Mucosa of descending colon (tissue), 3 donors: ENCODE data around the gene NXPH3. TPM values are rescaled to one million over a fixed set of nuclear protein-coding genes. Genes with fewer than 3 reads are reported as not detected.

Source experiments
- ATAC-seq: fragments of 200-7000 bp; cut with Tn5 transposase; one replicate; pipeline ENCODE4 v1.9.1; 2020; ENCODE audit warnings: mild to moderate bottlenecking, moderate library complexity
- DNase-seq, 3 donors: peaks; one replicate each; pipeline ENCODE4 v3.0.0-alpha.2; 2020
- H3K36me3 ChIP-seq: fragments of 200-600 bp; one replicate; pipeline ENCODE4 v1.8.0; 2021; ENCODE audit warnings: low read depth, mild to moderate bottlenecking
- H3K4me1 ChIP-seq: fragments of 200-600 bp; one replicate; pipeline ENCODE4 v1.8.0; 2021; ENCODE audit warnings: low read depth, mild to moderate bottlenecking
- H3K4me3 ChIP-seq: fragments of 200-600 bp; one replicate; pipeline ENCODE4 v1.8.0; 2021; ENCODE audit warnings: mild to moderate bottlenecking
- H3K9me3 ChIP-seq: fragments of 200-600 bp; one replicate; pipeline ENCODE4 v1.8.0; 2021; ENCODE audit warnings: mild to moderate bottlenecking
- intact Hi-C, 2 donors: fragments of 100-400 bp; cut with DNase I in 1 of 2; cut with micrococcal nuclease in 1 of 2; formaldehyde crosslinking; loops; one replicate each; pipeline versions ENCODE4 v1.11.0 to v1.11.1; 2022; cut with DNase I, micrococcal nuclease
- total RNA-seq, 3 donors: library from RNA; stranded (reverse); fragmentation: NEBNext Ultra II Directional in 2 of 3; extraction: Animal tissue kit (Norgen Biotek cat#: 25700) in 2 of 3; gene quantifications; one replicate each; pipeline versions ENCODE4 v1.2.1 to v1.2.4, GENCODE V29; 2021 to 2023
- TF ChIP-seq, protein P1 (sequence below): fragments of 200-600 bp; IDR thresholded peaks from one replicate; pipeline ENCODE4 v1.8.0; 2022; ENCODE audit warnings: antibody characterized with exemption, mild to moderate bottlenecking
- donor health status: DM: no; HTN: no; CAD: no; lungs with moderate emphysema.
- donor health status: DM: no; HTN: no; CAD: no.
- donor health status: DM: no; HTN: yes; CAD: no.

NXPH3 gene
- total RNA-seq, 3 donors from 2014 or later: 0.93 to 19.9 (median 2.3) TPM

- ATAC-seq: peak; percentile 91
- Histone ChIP-seq H3K4me1 (no peaks in the 10 kb centered on the region), H3K36me3 (no peaks in the 10 kb centered on the region), H3K4me3 (no peak overlapping the region), H3K9me3 (no peaks in the 10 kb centered on the region)
- peak; percentile 75 to 86 (median 79) for DNase-seq
- TF ChIP-seq, protein P1, sequence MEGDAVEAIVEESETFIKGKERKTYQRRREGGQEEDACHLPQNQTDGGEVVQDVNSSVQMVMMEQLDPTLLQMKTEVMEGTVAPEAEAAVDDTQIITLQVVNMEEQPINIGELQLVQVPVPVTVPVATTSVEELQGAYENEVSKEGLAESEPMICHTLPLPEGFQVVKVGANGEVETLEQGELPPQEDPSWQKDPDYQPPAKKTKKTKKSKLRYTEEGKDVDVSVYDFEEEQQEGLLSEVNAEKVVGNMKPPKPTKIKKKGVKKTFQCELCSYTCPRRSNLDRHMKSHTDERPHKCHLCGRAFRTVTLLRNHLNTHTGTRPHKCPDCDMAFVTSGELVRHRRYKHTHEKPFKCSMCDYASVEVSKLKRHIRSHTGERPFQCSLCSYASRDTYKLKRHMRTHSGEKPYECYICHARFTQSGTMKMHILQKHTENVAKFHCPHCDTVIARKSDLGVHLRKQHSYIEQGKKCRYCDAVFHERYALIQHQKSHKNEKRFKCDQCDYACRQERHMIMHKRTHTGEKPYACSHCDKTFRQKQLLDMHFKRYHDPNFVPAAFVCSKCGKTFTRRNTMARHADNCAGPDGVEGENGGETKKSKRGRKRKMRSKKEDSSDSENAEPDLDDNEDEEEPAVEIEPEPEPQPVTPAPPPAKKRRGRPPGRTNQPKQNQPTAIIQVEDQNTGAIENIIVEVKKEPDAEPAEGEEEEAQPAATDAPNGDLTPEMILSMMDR: peak; percentile 97
- intact Hi-C loops: loop anchor here (5.0 to 10.0 kb wide), 5 partner anchors 62 to 242 kb away; partner anchors contain the start of gene NGFR (in 1 of the 2)
Measured at GRCh38 chr17:49556223-49556943, 19.3 kb upstream of the NXPH3 start.

DNA sequence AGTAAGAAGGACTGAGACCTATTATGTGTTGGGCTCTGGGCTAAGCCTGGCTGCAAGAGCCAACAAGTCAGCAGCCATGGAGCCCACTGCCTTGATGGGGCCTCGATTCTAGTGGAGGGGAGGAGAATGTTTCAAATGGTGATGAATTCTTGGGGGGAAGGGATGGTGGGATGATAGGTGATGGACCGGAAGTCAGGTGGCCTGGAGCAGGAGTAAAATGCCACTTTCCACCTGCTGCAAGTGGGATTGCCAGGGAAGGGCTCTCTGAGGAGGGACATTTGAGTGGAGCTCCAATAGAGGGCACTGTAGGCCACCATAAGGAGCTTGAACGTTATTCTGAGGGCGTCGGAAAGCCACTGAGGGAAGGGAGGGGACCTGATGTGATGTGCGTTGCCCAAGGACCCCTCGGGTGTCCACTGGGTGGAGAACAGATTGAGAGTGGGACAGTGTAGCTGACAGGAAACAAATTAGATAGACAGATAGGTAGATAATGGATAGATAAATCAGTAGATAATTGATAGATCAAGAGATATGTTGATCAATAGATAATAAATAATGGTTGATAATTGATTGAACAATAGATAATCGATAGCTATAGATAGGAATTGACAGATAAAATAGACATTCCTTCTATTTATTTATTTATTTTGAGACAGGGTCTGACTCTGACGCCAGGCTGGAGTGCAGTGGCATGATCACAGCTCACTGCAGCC is 18.2 kb upstream of the NXPH3 start:
- DNase-seq (peak in 1 of 3 donors; percentile 41), ATAC-seq (peak; percentile 68)
- intact Hi-C loops: loop anchor here (5.0 to 10.0 kb wide), 5 partner anchors 63 to 243 kb away; partner anchors contain the start of gene NGFR (in 1 of the 2)
- no peaks in the 10 kb centered on the region for H3K4me1 ChIP-seq
- H3K36me3 ChIP-seq: no peaks in the 10 kb centered on the region
- no peak overlapping the region for H3K4me3 ChIP-seq
- no peaks in the 10 kb centered on the region for H3K9me3 ChIP-seq
- TF ChIP-seq, protein P1: peak; percentile 28

GRCh38 chr17:49564638-49565037 is 11.0 kb upstream of the NXPH3 start:
- intact Hi-C loops: loop anchor here (10.0 kb wide), 2 partner anchors 290 to 430 kb away; partner anchors contain the start of gene DLX3 (in 1 of the 2)
- Histone ChIP-seq H3K4me3 (no peak overlapping the region), H3K4me1 (peaks cover 3% of the 10 kb centered on the region), H3K36me3 (no peaks in the 10 kb centered on the region), H3K9me3 (no peaks in the 10 kb centered on the region)
- TF ChIP-seq, protein P1: no peak
- DNase-seq: no peak
- peak; percentile 37 for ATAC-seq

- H3K4me3 ChIP-seq: no peak overlapping the region
Measured at GRCh38 chr17:49565948-49566491, 9.7 kb upstream of the NXPH3 start.

DNA sequence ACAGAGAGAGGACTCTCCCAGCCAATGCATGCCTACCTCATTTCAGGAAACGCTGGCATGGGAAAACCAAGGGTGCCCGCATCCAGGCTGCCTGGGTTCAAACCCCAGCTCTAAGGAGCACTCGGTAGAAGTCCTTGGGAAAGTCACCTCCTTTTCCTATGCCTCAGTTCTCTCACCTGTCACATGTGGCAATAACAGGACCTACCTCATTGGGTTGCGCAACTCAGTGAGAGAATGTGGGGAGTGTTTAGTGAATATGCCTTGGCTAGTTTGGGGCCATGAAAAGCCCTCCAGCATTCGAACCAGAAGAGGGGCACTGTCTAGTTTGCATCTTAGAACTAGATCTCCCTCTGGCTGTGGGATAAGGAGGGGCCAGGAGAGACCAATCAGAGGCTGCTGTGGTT is 9.0 kb upstream of the NXPH3 start:
- peaks cover 4% of the 10 kb centered on the region for H3K4me1 ChIP-seq
- DNase-seq (no peak), ATAC-seq (no peak)
- H3K9me3 ChIP-seq: no peaks in the 10 kb centered on the region
- no peaks in the 10 kb centered on the region for H3K36me3 ChIP-seq
- no peak overlapping the region for H3K4me3 ChIP-seq
- TF ChIP-seq, protein P1: no peak
- intact Hi-C loops: loop anchor here (10.0 kb wide), 2 partner anchors 288 to 428 kb away; partner anchors contain the start of gene DLX3 (in 1 of the 2)

More at GRCh38 chr17:49565948-49566491, 9.7 kb upstream of the NXPH3 start:
- peak in 1 of 3 donors; percentile 20 for DNase-seq
- TF ChIP-seq, protein P1: no peak
- peaks cover 4% of the 10 kb centered on the region for H3K4me1 ChIP-seq
- H3K9me3 ChIP-seq: no peaks in the 10 kb centered on the region
- peak; percentile 7 for ATAC-seq
- intact Hi-C loops: loop anchor here (10.0 kb wide), 2 partner anchors 289 to 429 kb away; partner anchors contain the start of gene DLX3 (in 1 of the 2)
- H3K36me3 ChIP-seq: no peaks in the 10 kb centered on the region
